Large intestine (tissue), 3 donors: Measurements from ENCODE around the gene KRTAP10-5. TPM values are rescaled to one million over a fixed set of nuclear protein-coding genes. Genes with fewer than 3 reads are reported as not detected.
"Not testable (repeated sequence)": the region's sequence is repeated elsewhere in the genome, so short reads cannot be mapped to it uniquely, and the experiment has no call there.

Experiments
- DNase-seq, 2 donors: peaks; one replicate each; pipeline versions ENCODE4 v3.0.0 to v3.0.0-alpha.2; 2013
- H3K27ac ChIP-seq: one replicate; pipeline ENCODE4 v1.5.1; 2013; ENCODE audit warnings: low read length
- H3K27me3 ChIP-seq: 2 replicates; pipeline ENCODE4 v1.6.1; 2013; ENCODE audit warnings: low read length; ENCODE audit not compliant: control insufficient read depth, insufficient read depth
- H3K36me3 ChIP-seq: 2 replicates; pipeline ENCODE4 v1.6.1; 2013; ENCODE audit warnings: low read length; ENCODE audit not compliant: control insufficient read depth, insufficient read depth
- H3K4me1 ChIP-seq: one replicate; pipeline ENCODE4 v1.6.1; 2013; ENCODE audit warnings: low read length; ENCODE audit not compliant: control insufficient read depth, insufficient read depth
- H3K4me3 ChIP-seq: one replicate; pipeline ENCODE4 v1.5.1; 2013; ENCODE audit warnings: low read length
- H3K9me3 ChIP-seq: one replicate; pipeline ENCODE4 v1.6.1; 2013; ENCODE audit warnings: mild to moderate bottlenecking, low read depth, low read length, moderate library complexity; ENCODE audit not compliant: control insufficient read depth
- WGBS: methylation state at CpG from one replicate; pipeline ENCODE4 v1.1.5; 2013; ENCODE audit warnings: low lambda C conversion rate; ENCODE audit not compliant: insufficient coverage; 5-methylcytosine and 5-hydroxymethylcytosine counted together
- polyA plus RNA-seq: library from polyadenylated mRNA; unstranded; fragments of 120-200 nt; gene quantifications from one replicate; pipeline ENCODE4 v1.2.1, GENCODE V29; 2013

KRTAP10-5 gene
- polyA plus RNA-seq, 1 donor, result not detected

GRCh38 chr21:44611551-44611950 is 31.1 kb upstream of the KRTAP10-5 start:
- no peak overlapping the region for H3K27ac ChIP-seq
- no peaks in the 10 kb centered on the region for H3K4me1 ChIP-seq
- H3K36me3 ChIP-seq, result no peaks in the 10 kb centered on the region

GRCh38 chr21:44610157-44610843 is 29.9 kb upstream of the KRTAP10-5 start:
- not testable (repeated sequence) for H3K9me3 ChIP-seq, H3K4me3 ChIP-seq, H3K27me3 ChIP-seq, H3K27ac ChIP-seq, DNase-seq, H3K36me3 ChIP-seq, H3K4me1 ChIP-seq
- WGBS, result 100% methylated on average over 1 of the region's 7 CpGs

More at GRCh38 chr21:44611551-44611950, 31.1 kb upstream of the KRTAP10-5 start:
- no peak for DNase-seq
- Histone ChIP-seq H3K4me3 (no peak overlapping the region), H3K9me3 (peaks cover 6% of the 10 kb centered on the region), H3K27me3 (no peaks in the 10 kb centered on the region)
- WGBS, result no CpG with 5 or more reads among the region's 4 CpGs

GRCh38 chr21:44609193-44609592 is 28.8 kb upstream of the KRTAP10-5 start:
- H3K27me3 ChIP-seq, result no peaks in the 10 kb centered on the region

GRCh38 chr21:44606495-44606894 is 26.1 kb upstream of the KRTAP10-5 start:
- WGBS, result 100% methylated on average over 2 of the region's 4 CpGs
- H3K4me1 ChIP-seq, result no peaks in the 10 kb centered on the region
- no peak overlapping the region for H3K27ac ChIP-seq
- no peaks in the 10 kb centered on the region for H3K9me3 ChIP-seq
- no peak for DNase-seq
- H3K4me3 ChIP-seq, result no peak overlapping the region
- no peaks in the 10 kb centered on the region for H3K36me3 ChIP-seq
- no peaks in the 10 kb centered on the region for H3K27me3 ChIP-seq

More at GRCh38 chr21:44609193-44609592, 28.8 kb upstream of the KRTAP10-5 start:
- Histone ChIP-seq H3K9me3 (peaks cover 5% of the 10 kb centered on the region), H3K27ac (no peak overlapping the region), H3K4me1 (no peaks in the 10 kb centered on the region), H3K36me3 (no peaks in the 10 kb centered on the region), H3K4me3 (no peak overlapping the region)
- DNase-seq, result no peak

- WGBS, result 80% methylated on average over 1 of the region's 8 CpGs
- no peak overlapping the region for H3K27ac ChIP-seq
- H3K4me3 ChIP-seq, result no peak overlapping the region
- H3K9me3 ChIP-seq, result peaks cover 2% of the 10 kb centered on the region
- no peaks in the 10 kb centered on the region for H3K27me3 ChIP-seq
- H3K4me1 ChIP-seq, result no peaks in the 10 kb centered on the region
- no peaks in the 10 kb centered on the region for H3K36me3 ChIP-seq
- no peak for DNase-seq
Observed at GRCh38 chr21:44603911-44604310, 23.5 kb upstream of the KRTAP10-5 start.

GRCh38 chr21:44603109-44603875 is 22.9 kb upstream of the KRTAP10-5 start:
- H3K4me3 ChIP-seq, result no peak overlapping the region
- no peak for DNase-seq
- H3K9me3 ChIP-seq, result peaks cover 3% of the 10 kb centered on the region
- WGBS, result no CpG with 5 or more reads among the region's 17 CpGs
- no peaks in the 10 kb centered on the region for H3K36me3 ChIP-seq
- H3K4me1 ChIP-seq, result no peaks in the 10 kb centered on the region
- no peaks in the 10 kb centered on the region for H3K27me3 ChIP-seq
- H3K27ac ChIP-seq, result no peak overlapping the region

- no CpG with 5 or more reads among the region's 21 CpGs for WGBS
- peaks cover 3% of the 10 kb centered on the region for H3K9me3 ChIP-seq
- H3K4me1 ChIP-seq, result no peaks in the 10 kb centered on the region
- no peaks in the 10 kb centered on the region for H3K36me3 ChIP-seq
- H3K27me3 ChIP-seq, result no peaks in the 10 kb centered on the region
- no peak for DNase-seq
- no peak overlapping the region for H3K27ac ChIP-seq
- no peak overlapping the region for H3K4me3 ChIP-seq
Observed at GRCh38 chr21:44602463-44602850, 22.1 kb upstream of the KRTAP10-5 start.

GRCh38 chr21:44601596-44602462 is 21.4 kb upstream of the KRTAP10-5 start:
- no peak for DNase-seq
- WGBS, result no CpG with 5 or more reads among the region's 23 CpGs

GRCh38 chr21:44601091-44601490 is 20.7 kb upstream of the KRTAP10-5 start:
- H3K27me3 ChIP-seq, H3K4me1 ChIP-seq, H3K36me3 ChIP-seq, DNase-seq, H3K4me3 ChIP-seq, H3K9me3 ChIP-seq, H3K27ac ChIP-seq: not testable (repeated sequence)
- no CpG with 5 or more reads among the region's 10 CpGs for WGBS

More at GRCh38 chr21:44601596-44602462, 21.4 kb upstream of the KRTAP10-5 start:
- Histone ChIP-seq H3K27me3 (no peaks in the 10 kb centered on the region), H3K9me3 (peaks cover 3% of the 10 kb centered on the region), H3K4me1 (no peaks in the 10 kb centered on the region), H3K36me3 (no peaks in the 10 kb centered on the region), H3K4me3 (no peak overlapping the region), H3K27ac (no peak overlapping the region)
